Lower leg skin (tissue), 3 donors: ENCODE results near the gene LCLAT1.

ENCODE experiments used
- CTCF ChIP-seq, 3 donors: fragments of 450-650 bp; IDR thresholded peaks; one replicate each; pipeline ENCODE4 v1.5.1; 2016; ENCODE audit warnings: antibody characterized with exemption in 3 of 3, mild to moderate bottlenecking in 3 of 3, moderate library complexity in 2 of 3
- POLR2A ChIP-seq, 2 donors: fragments of 450-650 bp; IDR thresholded peaks; one replicate each; pipeline ENCODE4 v1.6.1; 2016 to 2017; ENCODE audit warnings: antibody characterized with exemption in 2 of 2, mild to moderate bottlenecking in 1 of 2, moderate library complexity in 1 of 2

GRCh38 chr2:30675758-30676157 is 228.7 kb downstream of the LCLAT1 start:
- TF ChIP-seq POLR2A (IDR thresholded peaks at IDR 0.05) (no peak), CTCF (IDR thresholded peaks at IDR 0.05) (no peak)
